Thoracic aorta (tissue), 2 donors: ENCODE results near the gene BEST1. TPM values are rescaled to one million over a fixed set of nuclear protein-coding genes. Genes with fewer than 3 reads are reported as not detected.
A peak's percentile ranks its signal among the peaks of the same experiment; 100 is the strongest.

Source experiments
- ATAC-seq: fragments of 150-250 bp; one replicate; pipeline ENCODE4 v1.8.0; 2017; ENCODE audit warnings: low read depth; ENCODE audit not compliant: insufficient number of reproducible peaks, low FRiP score
- DNase-seq: peaks from one replicate; pipeline ENCODE4 v3.0.0-alpha.2; 2020; ENCODE audit warnings: low spot score
- H3K27ac ChIP-seq, 2 donors: fragments of 200-600 bp; sonication (generic); 1 replicate in 1 of 2; 2 replicates in 1 of 2; pipeline ENCODE4 v1.5.1; 2016; ENCODE audit warnings: mild to moderate bottlenecking in 2 of 2, moderate library complexity in 2 of 2
- H3K27me3 ChIP-seq: fragments of 200-600 bp; sonication (generic); replicated peaks from 2 replicates; pipeline ENCODE4 v1.6.0; 2016; ENCODE audit warnings: mild to moderate bottlenecking; ENCODE audit not compliant: insufficient read depth
- H3K36me3 ChIP-seq: fragments of 200-600 bp; sonication (generic); one replicate; pipeline ENCODE4 v1.5.1; 2016
- H3K4me1 ChIP-seq, 2 donors: fragments of 200-600 bp; sonication (generic); 1 replicate in 1 of 2; 2 replicates in 1 of 2; pipeline versions ENCODE4 v1.5.1 to v1.6.0; 2016; ENCODE audit warnings: low read depth in 2 of 2, mild to moderate bottlenecking in 1 of 2; ENCODE audit not compliant: control insufficient read depth in 1 of 2
- H3K4me3 ChIP-seq: fragments of 200-600 bp; sonication (generic); 2 replicates; pipeline ENCODE4 v1.5.1; 2016; ENCODE audit warnings: mild to moderate bottlenecking
- H3K9me3 ChIP-seq: fragments of 200-600 bp; sonication (generic); 2 replicates; pipeline ENCODE4 v1.5.1; 2016
- total RNA-seq, 2 donors: library from RNA; depleted of rRNA; stranded (reverse); fragments of >200 nt; gene quantifications; one replicate each; pipeline versions ENCODE4 v1.1.0 to v1.2.3, GENCODE V29; 2016
- TF ChIP-seq, protein P1 (sequence below): fragments of 200-600 bp; sonication (generic); IDR thresholded peaks from one replicate; pipeline ENCODE4 v1.5.1; 2019; ENCODE audit warnings: antibody characterized with exemption

BEST1 gene
- total RNA-seq, 2 donors from 2014 or later: 4.7 to 8.0 TPM

DNA sequence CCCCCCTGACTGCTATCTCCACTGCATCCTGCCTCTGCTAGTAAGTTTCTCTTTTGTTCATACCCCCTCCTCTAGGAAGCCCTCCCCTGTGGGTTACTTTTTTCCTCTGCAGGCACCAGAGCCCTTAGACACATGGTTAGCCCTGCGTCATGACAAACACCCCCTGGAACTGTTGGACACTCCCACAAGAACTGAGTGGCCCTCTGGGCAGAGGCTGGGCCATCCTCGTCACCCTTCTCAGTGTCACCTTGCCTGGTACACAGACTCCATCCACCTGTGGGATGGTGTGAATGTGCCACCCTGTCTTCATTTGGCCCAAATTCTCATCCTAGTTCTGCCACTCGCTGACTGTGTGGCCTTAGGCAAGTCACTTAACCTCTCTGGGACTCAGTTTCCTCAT lies 28.7 kb upstream of the BEST1 start:
- Histone ChIP-seq H3K4me3 (no peak overlapping the region), H3K36me3 (no peaks in the 10 kb centered on the region), H3K27ac (no peak overlapping the region), H3K9me3 (no peaks in the 10 kb centered on the region), H3K27me3 (no peaks in the 10 kb centered on the region), H3K4me1 (peaks cover 4 to 18% of the 10 kb centered on the region in 2 donors)
- ATAC-seq (no peak), DNase-seq (no peak)
- TF ChIP-seq, protein P1, sequence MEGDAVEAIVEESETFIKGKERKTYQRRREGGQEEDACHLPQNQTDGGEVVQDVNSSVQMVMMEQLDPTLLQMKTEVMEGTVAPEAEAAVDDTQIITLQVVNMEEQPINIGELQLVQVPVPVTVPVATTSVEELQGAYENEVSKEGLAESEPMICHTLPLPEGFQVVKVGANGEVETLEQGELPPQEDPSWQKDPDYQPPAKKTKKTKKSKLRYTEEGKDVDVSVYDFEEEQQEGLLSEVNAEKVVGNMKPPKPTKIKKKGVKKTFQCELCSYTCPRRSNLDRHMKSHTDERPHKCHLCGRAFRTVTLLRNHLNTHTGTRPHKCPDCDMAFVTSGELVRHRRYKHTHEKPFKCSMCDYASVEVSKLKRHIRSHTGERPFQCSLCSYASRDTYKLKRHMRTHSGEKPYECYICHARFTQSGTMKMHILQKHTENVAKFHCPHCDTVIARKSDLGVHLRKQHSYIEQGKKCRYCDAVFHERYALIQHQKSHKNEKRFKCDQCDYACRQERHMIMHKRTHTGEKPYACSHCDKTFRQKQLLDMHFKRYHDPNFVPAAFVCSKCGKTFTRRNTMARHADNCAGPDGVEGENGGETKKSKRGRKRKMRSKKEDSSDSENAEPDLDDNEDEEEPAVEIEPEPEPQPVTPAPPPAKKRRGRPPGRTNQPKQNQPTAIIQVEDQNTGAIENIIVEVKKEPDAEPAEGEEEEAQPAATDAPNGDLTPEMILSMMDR: no peak

DNA sequence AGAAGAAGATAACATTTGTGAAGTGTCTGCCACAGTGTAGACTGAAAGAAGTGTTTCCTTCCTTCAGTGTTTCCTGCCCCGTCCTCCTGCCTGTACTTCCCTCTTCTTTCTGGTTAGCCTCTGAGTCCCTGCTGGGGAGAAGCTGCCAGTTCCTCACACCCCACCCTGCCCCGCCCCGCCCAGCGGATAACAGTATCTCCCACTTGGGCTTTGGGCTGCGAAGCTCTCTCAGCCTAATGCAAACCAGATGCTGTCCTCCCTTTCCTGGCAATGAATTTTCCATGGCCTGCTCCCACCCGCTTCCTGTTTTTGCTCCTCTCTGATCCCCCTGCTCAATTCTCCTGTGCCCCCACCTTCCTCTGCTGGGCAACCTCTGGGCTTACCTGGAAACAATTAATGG lies 27.6 kb upstream of the BEST1 start:
- no peak for DNase-seq
- H3K27me3 ChIP-seq: no peaks in the 10 kb centered on the region
- no peak for ATAC-seq
- H3K36me3 ChIP-seq: no peaks in the 10 kb centered on the region
- peaks cover 4 to 18% of the 10 kb centered on the region in 2 donors for H3K4me1 ChIP-seq
- H3K9me3 ChIP-seq: no peaks in the 10 kb centered on the region
- no peak overlapping the region for H3K4me3 ChIP-seq
- peak overlapping the region; percentile 15 to 61 for H3K27ac ChIP-seq
- TF ChIP-seq, protein P1: no peak

DNA sequence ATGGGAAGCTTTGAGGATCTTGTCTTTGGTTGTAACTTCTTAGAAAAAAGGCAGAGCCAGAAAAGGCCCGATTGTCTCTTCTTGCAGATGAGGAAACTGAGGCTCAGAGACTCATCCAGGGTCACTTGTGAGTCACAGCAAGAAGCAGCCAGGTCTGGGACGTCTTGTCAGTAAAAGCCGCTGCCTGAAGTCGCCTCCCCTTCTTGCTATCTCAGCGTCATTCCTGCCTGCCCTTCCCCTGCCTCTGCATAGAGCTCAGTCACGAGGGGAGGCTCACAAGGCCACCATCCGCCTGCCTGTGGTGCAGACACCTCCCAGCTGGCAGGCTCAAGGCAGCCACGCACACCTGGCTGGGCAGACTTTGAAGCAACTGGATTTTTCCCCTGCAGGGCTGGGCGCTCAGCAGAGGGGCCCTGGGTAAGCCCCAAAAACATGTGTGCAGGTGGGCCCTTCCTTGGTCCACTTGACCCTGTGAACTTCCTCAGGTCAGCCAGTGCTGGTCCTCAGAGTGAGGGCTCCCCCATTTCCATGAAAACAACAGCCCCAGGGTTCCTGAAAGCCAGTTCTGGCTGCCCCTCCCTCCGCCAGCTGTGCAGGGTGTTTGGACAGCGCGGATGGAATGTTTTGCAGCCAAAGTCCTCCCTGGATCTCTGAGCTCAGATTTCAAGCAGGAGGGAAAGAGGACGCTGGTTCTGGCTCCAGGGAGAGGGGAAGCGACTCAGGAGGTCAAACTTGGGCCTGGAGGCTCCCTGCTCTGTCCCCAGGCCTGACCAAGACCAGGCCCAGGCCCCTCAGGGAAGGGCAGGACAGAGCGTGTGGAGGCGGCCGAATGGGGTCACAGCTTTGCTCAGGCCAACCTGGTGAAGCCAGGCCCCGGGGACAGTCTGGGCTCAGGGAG lies 26.7 kb upstream of the BEST1 start:
- Histone ChIP-seq H3K9me3 (no peaks in the 10 kb centered on the region), H3K27ac (peak overlapping the region; percentile 15 to 61), H3K27me3 (no peaks in the 10 kb centered on the region), H3K4me1 (peaks cover 4 to 9% of the 10 kb centered on the region in 2 donors), H3K36me3 (no peaks in the 10 kb centered on the region), H3K4me3 (no peak overlapping the region)
- TF ChIP-seq, protein P1: no peak
- no peak for ATAC-seq
- no peak for DNase-seq

DNA sequence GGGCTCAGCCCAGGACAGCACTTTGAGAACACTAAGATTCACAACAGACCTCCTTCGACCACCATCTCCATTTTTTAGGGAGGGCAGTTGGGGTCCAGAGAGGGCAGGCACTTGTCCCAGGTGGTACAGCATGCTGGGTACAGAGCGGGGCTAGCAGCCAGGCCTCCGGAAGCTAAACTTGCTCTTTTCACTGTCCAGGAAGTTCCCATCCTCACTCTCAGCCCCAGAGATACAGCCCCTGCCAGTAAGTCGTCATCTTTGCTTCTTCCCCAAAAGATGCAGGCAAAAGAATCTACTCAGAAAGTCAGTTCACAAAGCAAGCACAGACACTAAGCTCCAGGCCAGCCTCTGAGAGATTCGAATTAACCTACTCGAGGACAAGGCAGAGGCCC lies 26.1 kb upstream of the BEST1 start:
- ATAC-seq (no peak), DNase-seq (no peak)
- H3K27ac ChIP-seq: peak overlapping the region in 1 of 2 donors; percentile 46

DNA sequence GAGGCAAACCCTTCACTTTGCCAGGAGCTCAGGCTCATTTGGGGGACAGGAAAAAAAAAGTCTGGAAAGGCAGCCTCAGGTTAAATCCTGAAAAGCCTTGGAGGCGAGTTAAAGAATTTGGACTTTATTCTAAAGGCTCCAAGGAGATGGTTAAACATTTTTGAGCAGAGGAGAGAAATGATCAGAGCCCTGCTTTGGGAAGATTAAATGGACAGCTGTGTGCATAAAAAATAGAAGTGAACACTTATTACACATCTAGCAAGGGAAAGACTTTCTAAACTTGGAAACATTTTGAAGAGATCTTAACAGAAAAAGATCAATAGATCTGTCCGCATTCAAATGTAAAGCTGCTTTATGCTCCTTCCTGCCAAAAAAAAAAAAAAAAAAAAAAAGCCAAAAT lies 24.4 kb upstream of the BEST1 start:
- no peaks in the 10 kb centered on the region for H3K36me3 ChIP-seq
- DNase-seq (no peak), ATAC-seq (no peak)
- TF ChIP-seq, protein P1: no peak
- H3K27me3 ChIP-seq: no peaks in the 10 kb centered on the region
- H3K4me3 ChIP-seq: no peak overlapping the region
- H3K9me3 ChIP-seq: no peaks in the 10 kb centered on the region
- H3K27ac ChIP-seq: no peak overlapping the region
- H3K4me1 ChIP-seq: peaks cover 4 to 8% of the 10 kb centered on the region in 2 donors

More for the DNA sequence above, 26.1 kb upstream of the BEST1 start:
- Histone ChIP-seq H3K4me1 (peaks cover 4 to 8% of the 10 kb centered on the region in 2 donors), H3K9me3 (no peaks in the 10 kb centered on the region), H3K27me3 (no peaks in the 10 kb centered on the region), H3K4me3 (no peak overlapping the region), H3K36me3 (no peaks in the 10 kb centered on the region)
- TF ChIP-seq, protein P1: no peak
